VCaP (cell line): ENCODE measurements around the gene SUCLG2.
A peak's percentile ranks its signal among the peaks of the same experiment; 100 is the strongest.

Source experiments
- H3K27ac ChIP-seq: fragments of 450-650 bp; 2 replicates; pipeline ENCODE4 v1.5.1; 2017
- TF ChIP-seq, protein P1 (sequence below): fragments of 450-650 bp; conservative IDR thresholded peaks from 2 replicates; pipeline ENCODE4 v1.5.1; 2017; ENCODE audit warnings: mild to moderate bottlenecking, moderate library complexity

Gene SUCLG2

DNA sequence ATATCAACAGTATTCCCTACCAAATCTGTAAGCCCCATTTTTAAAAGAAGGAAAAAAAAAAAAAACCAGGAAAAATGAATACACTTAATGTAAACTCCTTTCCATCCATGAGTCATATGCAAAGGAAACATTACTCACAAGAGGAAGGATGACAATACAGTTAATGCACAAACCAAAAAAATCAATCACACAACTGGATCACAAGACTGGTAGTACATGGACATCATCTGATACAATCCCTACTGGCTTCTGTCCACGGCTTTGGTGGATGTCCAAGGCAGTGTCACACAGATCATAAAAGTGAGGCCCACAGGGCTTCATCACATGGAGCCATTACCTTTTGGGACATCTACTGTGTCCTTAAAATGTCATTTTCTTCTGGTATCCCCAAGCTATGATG is 44.0 kb downstream of the SUCLG2 start:
- TF ChIP-seq, protein P1, sequence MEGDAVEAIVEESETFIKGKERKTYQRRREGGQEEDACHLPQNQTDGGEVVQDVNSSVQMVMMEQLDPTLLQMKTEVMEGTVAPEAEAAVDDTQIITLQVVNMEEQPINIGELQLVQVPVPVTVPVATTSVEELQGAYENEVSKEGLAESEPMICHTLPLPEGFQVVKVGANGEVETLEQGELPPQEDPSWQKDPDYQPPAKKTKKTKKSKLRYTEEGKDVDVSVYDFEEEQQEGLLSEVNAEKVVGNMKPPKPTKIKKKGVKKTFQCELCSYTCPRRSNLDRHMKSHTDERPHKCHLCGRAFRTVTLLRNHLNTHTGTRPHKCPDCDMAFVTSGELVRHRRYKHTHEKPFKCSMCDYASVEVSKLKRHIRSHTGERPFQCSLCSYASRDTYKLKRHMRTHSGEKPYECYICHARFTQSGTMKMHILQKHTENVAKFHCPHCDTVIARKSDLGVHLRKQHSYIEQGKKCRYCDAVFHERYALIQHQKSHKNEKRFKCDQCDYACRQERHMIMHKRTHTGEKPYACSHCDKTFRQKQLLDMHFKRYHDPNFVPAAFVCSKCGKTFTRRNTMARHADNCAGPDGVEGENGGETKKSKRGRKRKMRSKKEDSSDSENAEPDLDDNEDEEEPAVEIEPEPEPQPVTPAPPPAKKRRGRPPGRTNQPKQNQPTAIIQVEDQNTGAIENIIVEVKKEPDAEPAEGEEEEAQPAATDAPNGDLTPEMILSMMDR = no peak
- H3K27ac ChIP-seq = no peak overlapping the region

DNA sequence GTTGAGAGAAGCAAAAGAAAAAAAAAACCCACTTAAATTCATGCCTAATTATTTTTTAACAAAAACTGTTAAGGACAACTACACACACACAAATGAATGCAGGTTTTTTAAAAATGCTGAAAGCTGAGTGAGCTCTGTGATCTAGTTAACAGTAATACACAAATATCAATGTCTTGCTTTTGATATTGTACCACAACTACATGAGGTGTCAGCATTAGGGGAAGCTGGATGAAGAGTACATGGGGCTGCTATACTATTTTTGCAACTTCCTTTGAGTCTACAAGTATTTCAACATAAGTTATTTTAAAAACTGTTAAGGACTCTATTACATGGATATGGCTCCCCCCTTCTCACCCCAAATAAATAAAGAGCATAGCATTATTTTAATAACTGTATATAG is 44.7 kb downstream of the SUCLG2 start:
- TF ChIP-seq, protein P1 = no peak
- no peak overlapping the region for H3K27ac ChIP-seq

DNA sequence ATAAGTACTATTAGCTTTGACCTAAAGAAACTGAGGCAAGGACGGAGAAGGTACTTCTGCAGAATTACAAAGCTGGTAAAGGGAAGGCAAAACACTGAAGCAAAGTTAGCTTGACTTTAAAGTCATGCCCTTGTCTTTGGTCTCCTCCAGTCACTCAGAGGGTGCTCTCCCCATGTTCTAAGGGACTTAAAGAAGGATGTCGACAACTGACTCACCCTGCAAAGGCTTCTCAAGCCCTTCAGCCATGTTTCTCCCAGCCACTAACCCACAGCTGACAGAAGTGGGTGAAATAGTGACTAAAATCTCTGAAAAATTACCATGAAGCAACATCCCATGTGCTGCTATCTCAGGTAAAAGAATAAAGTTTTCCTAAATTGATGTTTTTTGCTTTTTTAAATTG is 46.4 kb downstream of the SUCLG2 start:
- no peak overlapping the region for H3K27ac ChIP-seq
- TF ChIP-seq, protein P1 = no peak

DNA sequence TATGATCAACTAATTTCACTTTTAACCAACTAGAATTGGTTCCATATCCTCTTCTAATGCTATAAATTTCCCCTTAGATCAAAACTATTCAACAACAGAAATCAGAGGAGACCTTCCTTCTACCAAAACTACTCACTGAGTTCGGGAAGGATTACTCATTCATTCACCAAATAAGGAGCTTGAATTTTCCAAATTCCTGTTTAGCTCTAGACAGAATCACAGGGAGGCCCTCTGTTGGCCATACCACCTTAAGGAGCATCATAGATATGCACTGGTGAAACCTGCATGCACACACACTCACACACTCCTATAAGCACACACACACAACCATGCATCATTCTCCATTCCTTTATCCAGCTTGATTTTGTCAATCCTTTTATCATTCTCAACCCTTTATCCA is 49.0 kb downstream of the SUCLG2 start:
- TF ChIP-seq, protein P1 = 0 out of 2 replicates have a peak, but pooled peaks have one; percentile 10

DNA sequence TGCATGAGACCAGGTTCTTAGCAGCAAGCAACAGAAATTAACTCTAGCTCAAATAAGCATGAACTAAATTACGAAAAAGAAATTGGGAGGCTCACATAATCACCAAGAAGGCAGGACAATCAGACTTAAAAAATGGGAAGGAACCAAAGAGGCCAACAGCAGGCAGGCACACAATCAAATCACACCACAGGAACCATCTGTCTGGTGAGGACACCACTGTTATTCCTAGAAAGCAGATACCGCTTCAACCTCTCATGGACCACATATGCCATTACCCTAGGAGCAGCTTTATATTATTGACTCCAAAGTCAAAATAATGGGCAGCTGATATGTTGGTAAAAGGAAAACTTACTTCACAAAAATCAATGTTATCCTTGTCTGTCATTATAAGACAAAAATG is 51.6 kb downstream of the SUCLG2 start:
- TF ChIP-seq, protein P1 = no peak
- no peak overlapping the region for H3K27ac ChIP-seq

More for the DNA sequence above, 49.0 kb downstream of the SUCLG2 start:
- no peak overlapping the region for H3K27ac ChIP-seq

DNA sequence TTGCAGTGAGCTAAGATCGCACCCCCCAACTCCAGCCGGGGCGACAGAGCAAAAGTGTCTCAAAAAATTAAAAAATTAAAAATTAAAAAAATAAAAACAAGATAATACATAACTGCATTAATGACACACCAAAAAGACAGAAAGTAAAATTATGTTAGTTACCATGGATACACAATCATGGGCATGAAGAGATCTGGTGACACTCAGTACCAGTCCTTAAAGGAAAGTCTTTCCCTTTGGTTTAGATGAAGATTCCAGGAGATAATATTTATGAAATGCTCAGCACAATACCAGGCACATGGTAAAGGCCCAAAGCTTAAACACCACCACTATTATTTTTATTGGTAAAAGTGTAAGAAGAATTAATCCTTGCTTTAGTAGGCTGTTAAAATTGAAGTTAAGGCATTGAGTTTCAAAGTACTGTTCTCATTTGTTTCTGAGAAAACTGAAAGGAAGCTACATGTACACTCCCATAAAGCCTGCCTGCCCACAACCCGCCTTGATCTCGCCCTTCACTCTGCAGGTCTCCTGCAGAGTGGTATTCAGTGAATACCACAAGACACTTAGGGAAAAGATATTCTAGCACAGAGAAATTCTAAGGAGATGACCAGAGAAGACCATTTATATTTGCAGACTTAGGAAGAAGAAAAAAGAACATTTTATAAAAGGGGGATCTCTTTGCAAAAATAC is 52.3 kb downstream of the SUCLG2 start:
- TF ChIP-seq, protein P1 = no peak

DNA sequence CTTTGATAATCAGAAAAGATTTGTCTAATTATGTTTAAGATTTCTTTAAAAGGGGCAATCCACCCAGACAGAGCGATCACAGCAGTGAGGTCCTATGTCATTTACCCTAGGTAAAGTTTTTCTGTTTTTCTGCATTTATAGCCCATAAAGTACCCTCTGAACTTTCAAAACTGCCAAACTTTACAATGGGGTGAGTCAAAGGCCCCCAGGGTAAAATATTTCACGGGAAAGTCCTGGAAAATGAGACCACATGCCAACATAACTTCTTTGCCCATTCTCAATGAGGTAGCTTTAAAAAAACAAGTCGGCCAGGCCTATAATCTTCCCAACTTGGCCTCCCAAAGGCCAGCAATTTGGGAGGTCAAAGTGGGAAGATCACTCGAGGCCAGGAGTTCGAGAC is 53.0 kb downstream of the SUCLG2 start:
- TF ChIP-seq, protein P1 = no peak
- H3K27ac ChIP-seq = no peak overlapping the region

More for the DNA sequence above, 52.3 kb downstream of the SUCLG2 start:
- H3K27ac ChIP-seq = no peak overlapping the region
